Hepatocyte (in vitro differentiated cells): Measurements from ENCODE around the gene SLU7. TPM values are rescaled to one million over a fixed set of nuclear protein-coding genes. Genes with fewer than 3 reads are reported as not detected.

Experiments
- DNase-seq: peaks from one replicate; pipeline ENCODE4 v3.0.0-alpha.2; 2016; ENCODE audit warnings: low spot score
- H2AFZ ChIP-seq: fragments of 200-600 bp; sonication (generic); 2 replicates; pipeline ENCODE4 v1.6.0; 2016; ENCODE audit warnings: antibody characterized with exemption, mild to moderate bottlenecking
- H3K27ac ChIP-seq: fragments of 200-600 bp; sonication (generic); 2 replicates; pipeline ENCODE4 v1.5.1; 2016; ENCODE audit warnings: mild to moderate bottlenecking
- H3K27me3 ChIP-seq: fragments of 200-600 bp; sonication (generic); 2 replicates; pipeline ENCODE4 v1.6.1; 2016
- H3K36me3 ChIP-seq: fragments of 200-600 bp; sonication (generic); replicated peaks from 2 replicates; pipeline ENCODE4 v1.5.1; 2016; ENCODE audit warnings: low read depth; ENCODE audit not compliant: insufficient read depth
- H3K4me1 ChIP-seq: fragments of 200-600 bp; sonication (generic); 2 replicates; pipeline ENCODE4 v1.5.1; 2016; ENCODE audit warnings: mild to moderate bottlenecking, moderate library complexity; ENCODE audit not compliant: insufficient read depth
- H3K4me2 ChIP-seq: fragments of 200-600 bp; sonication (generic); 2 replicates; pipeline ENCODE4 v1.6.0; 2016
- H3K4me3 ChIP-seq: fragments of 200-600 bp; sonication (generic); 2 replicates; pipeline ENCODE4 v1.5.1; 2016; ENCODE audit warnings: mild to moderate bottlenecking
- H3K79me2 ChIP-seq: fragments of 200-600 bp; sonication (generic); 2 replicates; pipeline ENCODE4 v1.6.0; 2017; ENCODE audit warnings: mild to moderate bottlenecking
- H3K9me2 ChIP-seq: fragments of 200-600 bp; sonication (generic); replicated peaks from 2 replicates; pipeline ENCODE4 v1.6.0; 2017; ENCODE audit warnings: mild to moderate bottlenecking; ENCODE audit not compliant: insufficient read depth
- H3K9me3 ChIP-seq: fragments of 200-600 bp; sonication (generic); 2 replicates; pipeline ENCODE4 v1.5.1; 2016; ENCODE audit warnings: low read depth, mild to moderate bottlenecking
- H4K20me1 ChIP-seq: fragments of 200-600 bp; sonication (generic); 2 replicates; pipeline ENCODE4 v1.6.0; 2016; ENCODE audit warnings: mild to moderate bottlenecking; ENCODE audit not compliant: insufficient read depth, poor library complexity, severe bottlenecking
- EZH2 ChIP-seq: fragments of 200-600 bp; sonication (generic); IDR thresholded peaks from 2 replicates; pipeline ENCODE4 v1.6.1; 2016; ENCODE audit warnings: antibody characterized with exemption, mild to moderate bottlenecking, borderline replicate concordance
- EZH2phosphoT487 ChIP-seq: fragments of 200-600 bp; sonication (generic); IDR thresholded peaks from one replicate; pipeline ENCODE4 v1.6.1; 2018; ENCODE audit warnings: antibody characterized with exemption, mild to moderate bottlenecking, low read depth, moderate library complexity; ENCODE audit not compliant: unreplicated experiment, severe bottlenecking
- WGBS: methylation state at CpG from one replicate; pipeline ENCODE4 v1.1.6; 2016; ENCODE audit warnings: low lambda C conversion rate; ENCODE audit errors: missing lambda C conversion rate; 5-methylcytosine and 5-hydroxymethylcytosine counted together
- polyA plus RNA-seq: library from polyadenylated mRNA; unstranded; fragments of >200 nt; fragmentation: Nextera tagmentation; extraction: Ambion mirVana; gene quantifications from 2 replicates; pipeline ENCODE4 v1.2.1, GENCODE V29; 2016
- total RNA-seq: library from RNA; depleted of rRNA; stranded (reverse); fragments of >200 nt; gene quantifications from 2 replicates; pipeline ENCODE4 v1.2.3, GENCODE V29; 2014
- TF ChIP-seq, protein P1 (sequence below): fragments of 200-600 bp; sonication (generic); IDR thresholded peaks from 2 replicates; pipeline ENCODE4 v1.5.1; 2016; ENCODE audit warnings: antibody characterized with exemption, mild to moderate bottlenecking; ENCODE audit not compliant: poor library complexity

Gene SLU7
- total and polyA plus RNA-seq, 2 experiments from 2014 or later: 45.0 to 62.5 TPM

DNA sequence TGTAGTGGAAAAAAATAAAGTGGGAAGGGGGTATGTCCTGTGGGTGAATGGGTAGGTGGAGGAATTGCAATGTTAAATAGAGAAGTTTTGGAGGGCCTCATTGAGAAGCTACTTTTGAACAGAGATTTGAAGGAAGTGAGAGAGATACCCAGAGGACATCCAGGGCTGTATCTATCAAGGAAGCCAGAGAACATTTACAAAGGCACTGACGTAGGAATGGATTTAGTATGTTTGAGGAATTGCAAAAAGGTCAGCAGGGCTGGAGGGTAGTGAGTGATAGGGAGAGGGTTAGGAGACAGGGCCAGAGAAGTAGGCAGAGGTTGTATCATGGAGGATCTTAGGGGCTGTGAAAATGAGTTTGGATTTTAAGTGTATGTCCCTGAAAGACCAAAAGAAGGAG lies 16.7 kb upstream of the SLU7 start:
- Histone ChIP-seq H3K4me2 (no peak overlapping the region), H3K27ac (no peak overlapping the region), H3K36me3 (no peaks in the 10 kb centered on the region), H3K9me3 (no peaks in the 10 kb centered on the region), H4K20me1 (no peaks in the 10 kb centered on the region), H3K4me3 (no peak overlapping the region), H3K79me2 (no peaks in the 10 kb centered on the region), H3K4me1 (no peaks in the 10 kb centered on the region), H3K9me2 (no peaks in the 10 kb centered on the region), H3K27me3 (no peaks in the 10 kb centered on the region), H2AFZ (no peak overlapping the region)
- DNase-seq: no peak
- TF ChIP-seq EZH2 (no peak), EZH2phosphoT487 (no peak)
- TF ChIP-seq, protein P1, sequence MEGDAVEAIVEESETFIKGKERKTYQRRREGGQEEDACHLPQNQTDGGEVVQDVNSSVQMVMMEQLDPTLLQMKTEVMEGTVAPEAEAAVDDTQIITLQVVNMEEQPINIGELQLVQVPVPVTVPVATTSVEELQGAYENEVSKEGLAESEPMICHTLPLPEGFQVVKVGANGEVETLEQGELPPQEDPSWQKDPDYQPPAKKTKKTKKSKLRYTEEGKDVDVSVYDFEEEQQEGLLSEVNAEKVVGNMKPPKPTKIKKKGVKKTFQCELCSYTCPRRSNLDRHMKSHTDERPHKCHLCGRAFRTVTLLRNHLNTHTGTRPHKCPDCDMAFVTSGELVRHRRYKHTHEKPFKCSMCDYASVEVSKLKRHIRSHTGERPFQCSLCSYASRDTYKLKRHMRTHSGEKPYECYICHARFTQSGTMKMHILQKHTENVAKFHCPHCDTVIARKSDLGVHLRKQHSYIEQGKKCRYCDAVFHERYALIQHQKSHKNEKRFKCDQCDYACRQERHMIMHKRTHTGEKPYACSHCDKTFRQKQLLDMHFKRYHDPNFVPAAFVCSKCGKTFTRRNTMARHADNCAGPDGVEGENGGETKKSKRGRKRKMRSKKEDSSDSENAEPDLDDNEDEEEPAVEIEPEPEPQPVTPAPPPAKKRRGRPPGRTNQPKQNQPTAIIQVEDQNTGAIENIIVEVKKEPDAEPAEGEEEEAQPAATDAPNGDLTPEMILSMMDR: no peak
- WGBS: 76% methylated on average over 1 of the region's 1 CpG

DNA sequence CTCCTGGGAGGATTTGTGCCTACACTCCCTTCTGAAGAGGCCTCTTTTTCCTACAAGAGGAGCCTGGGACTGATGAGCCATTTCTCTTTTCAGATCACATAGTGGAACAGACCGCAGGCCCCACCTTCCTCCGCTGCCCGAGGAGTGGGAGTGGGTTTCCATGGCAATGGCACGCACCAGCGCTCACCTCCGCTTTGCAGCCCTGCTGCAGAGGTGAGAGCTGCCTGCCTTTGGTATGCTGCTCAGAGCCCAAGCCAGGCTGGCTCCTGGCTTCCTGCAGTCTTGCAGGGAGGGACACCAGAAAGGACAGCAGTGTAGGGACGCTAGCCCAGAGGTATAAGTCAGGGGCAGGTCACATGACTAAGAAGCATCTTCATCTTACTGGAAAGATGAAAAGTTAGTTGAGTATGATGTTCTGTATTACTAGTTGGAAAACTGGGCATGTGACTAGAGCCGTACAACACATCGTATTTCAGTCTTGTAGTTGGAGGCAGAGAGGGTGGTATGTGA lies 15.2 kb upstream of the SLU7 start:
- TF ChIP-seq EZH2phosphoT487 (no peak), EZH2 (no peak)
- TF ChIP-seq, protein P1: no peak
- H3K9me3 ChIP-seq: no peaks in the 10 kb centered on the region
- no peaks in the 10 kb centered on the region for H3K9me2 ChIP-seq
- no peak overlapping the region for H3K4me2 ChIP-seq
- DNase-seq: peak; percentile 64
- H3K4me1 ChIP-seq: no peaks in the 10 kb centered on the region
- H3K27ac ChIP-seq: no peak overlapping the region
- no peaks in the 10 kb centered on the region for H3K27me3 ChIP-seq
- no peak overlapping the region for H2AFZ ChIP-seq
- no peaks in the 10 kb centered on the region for H3K36me3 ChIP-seq
- H3K4me3 ChIP-seq: no peak overlapping the region
- H3K79me2 ChIP-seq: no peaks in the 10 kb centered on the region
- H4K20me1 ChIP-seq: no peaks in the 10 kb centered on the region
- WGBS: 50% methylated on average over 9 of the region's 9 CpGs

GRCh38 chr5:160432787-160433186 lies 13.9 kb upstream of the SLU7 start:
- no peaks in the 10 kb centered on the region for H3K36me3 ChIP-seq
- no peaks in the 10 kb centered on the region for H3K9me2 ChIP-seq
- DNase-seq: no peak
- H3K27ac ChIP-seq: no peak overlapping the region
- TF ChIP-seq EZH2 (no peak), EZH2phosphoT487 (no peak)
- TF ChIP-seq, protein P1: no peak
- no peaks in the 10 kb centered on the region for H3K27me3 ChIP-seq
- H2AFZ ChIP-seq: no peak overlapping the region
- H4K20me1 ChIP-seq: no peaks in the 10 kb centered on the region
- H3K79me2 ChIP-seq: no peaks in the 10 kb centered on the region
- no peak overlapping the region for H3K4me3 ChIP-seq
- no peaks in the 10 kb centered on the region for H3K9me3 ChIP-seq
- no peaks in the 10 kb centered on the region for H3K4me1 ChIP-seq
- WGBS: 89% methylated on average over 7 of the region's 7 CpGs
- H3K4me2 ChIP-seq: no peak overlapping the region

GRCh38 chr5:160432196-160432595 lies 13.3 kb upstream of the SLU7 start:
- Histone ChIP-seq H3K27me3 (no peaks in the 10 kb centered on the region), H3K9me2 (no peaks in the 10 kb centered on the region), H3K9me3 (no peaks in the 10 kb centered on the region), H3K4me3 (no peak overlapping the region), H3K4me2 (no peak overlapping the region), H3K79me2 (no peaks in the 10 kb centered on the region), H4K20me1 (no peaks in the 10 kb centered on the region), H3K4me1 (no peaks in the 10 kb centered on the region), H2AFZ (no peak overlapping the region), H3K36me3 (no peaks in the 10 kb centered on the region), H3K27ac (no peak overlapping the region)
- DNase-seq: no peak
- 94% methylated on average over 4 of the region's 4 CpGs for WGBS
- TF ChIP-seq, protein P1: no peak
